Transverse colon (tissue), 4 donors: ENCODE results near the gene PRDM5. TPM values are rescaled to one million over a fixed set of nuclear protein-coding genes. Genes with fewer than 3 reads are reported as not detected.

Experiments
- DNase-seq: peaks from one replicate; pipeline ENCODE4 v3.0.0-alpha.2; 2019
- H3K27ac ChIP-seq, 4 donors: fragments of 200-600 bp; sonication (generic); 2 replicates each; pipeline ENCODE4 v1.5.1; 2016 to 2018; ENCODE audit warnings: inconsistent platforms in 4 of 4
- H3K27me3 ChIP-seq: fragments of 200-600 bp; sonication (generic); 2 replicates; pipeline ENCODE4 v1.5.1; 2017; ENCODE audit warnings: inconsistent platforms
- H3K36me3 ChIP-seq, 4 donors: fragments of 200-600 bp; sonication (generic); 2 replicates each; pipeline ENCODE4 v1.5.1; 2017 to 2019; ENCODE audit warnings: inconsistent platforms in 4 of 4
- H3K4me1 ChIP-seq, 4 donors: fragments of 200-600 bp; sonication (generic); 2 replicates each; pipeline ENCODE4 v1.5.1; 2017 to 2020; ENCODE audit warnings: inconsistent platforms in 4 of 4
- H3K4me3 ChIP-seq, 4 donors: fragments of 200-600 bp; sonication (generic); 1 replicate in 1 of 4; 2 replicates in 3 of 4; pipeline versions ENCODE4 v1.5.1 to v1.6.1; 2017 to 2019; ENCODE audit warnings: inconsistent platforms in 4 of 4
- H3K9me3 ChIP-seq, 2 donors: fragments of 200-600 bp; sonication (generic); 2 replicates each; pipeline ENCODE4 v1.5.1; 2017 to 2019; ENCODE audit warnings: inconsistent platforms in 2 of 2
- CTCF ChIP-seq, 5 experiments: fragments of 200-600 bp in 3 of 5; fragments of 450-650 bp in 2 of 5; sonication (generic) in 3 of 5; IDR thresholded peaks; 1 replicate in 2 of 5; 2 replicates in 3 of 5; pipeline ENCODE4 v1.5.1; 2016 to 2017; ENCODE audit warnings: antibody characterized with exemption in 5 of 5, inconsistent platforms in 3 of 5, mild to moderate bottlenecking in 2 of 5, moderate library complexity in 1 of 5
- EP300 ChIP-seq: sonication (generic); formaldehyde crosslinking; IDR thresholded peaks from one replicate; pipeline ENCODE4 v1.6.1; 2017; ENCODE audit warnings: antibody characterized with exemption, low read depth
- POLR2A ChIP-seq: fragments of 450-650 bp; IDR thresholded peaks from one replicate; pipeline ENCODE4 v1.6.1; 2016; ENCODE audit warnings: antibody characterized with exemption, mild to moderate bottlenecking, moderate library complexity
- POLR2AphosphoS5 ChIP-seq, 3 donors: sonication (generic); formaldehyde crosslinking; IDR thresholded peaks; one replicate each; pipeline ENCODE4 v1.6.1; 2016; ENCODE audit warnings: antibody characterized with exemption in 3 of 3
- WGBS, 2 donors: methylation state at CpG; one replicate each; pipeline ENCODE4 v1.1.5; 2018; ENCODE audit warnings: low coverage in 1 of 2; 5-methylcytosine and 5-hydroxymethylcytosine counted together
- in situ Hi-C, 4 donors: fragments of 200-750 bp; cut with MboI; loops; one replicate each; pipeline versions ENCODE4 v1.15.0 to v1.15.1; 2017; ENCODE audit warnings: low sequenced_read_pairs in 3 of 4, low pct_ligation_motif_present in 1 of 4, low pct_unique_long_range_greater_than_20kb in 1 of 4
- intact Hi-C: fragments of 100-400 bp; cut with DNase I; formaldehyde crosslinking; loops from one replicate; pipeline ENCODE4 v1.15.1; 2023; ENCODE audit warnings: low total_unique reads
- total RNA-seq, 4 donors: library from RNA; depleted of rRNA; stranded (reverse); fragments of >200 nt; gene quantifications; one replicate each; pipeline ENCODE4 v1.1.0, GENCODE V29; 2016

PRDM5 gene
- total RNA-seq, 4 donors from 2014 or later, result 3.8 to 7.9 (median 6.9) TPM

GRCh38 chr4:120718979-120719566 lies 203.5 kb downstream of the PRDM5 start:
- no peaks in the 10 kb centered on the region for H3K27me3 ChIP-seq
- no peak overlapping the region for H3K27ac ChIP-seq
- WGBS, 2 donors, result 17 to 18% methylated on average over 5 of the region's 5 CpGs
- no peaks in the 10 kb centered on the region for H3K9me3 ChIP-seq
- in situ Hi-C loops, result loop anchor here in 2 of 4 donors (25.0 kb wide), 1 partner anchor 368 kb away; no protein-coding TSS in a partner anchor
- intact Hi-C loops, result no loop called here
- peak; percentile 45 to 55 (median 48) for TF ChIP-seq CTCF (IDR thresholded peaks at IDR 0.05)
- TF ChIP-seq POLR2A, result no peak
- no peak for TF ChIP-seq POLR2AphosphoS5 (IDR thresholded peaks at IDR 0.05)
- no peak for TF ChIP-seq EP300
- peaks cover 0 to 3% (median 0%) of the 10 kb centered on the region in 4 donors for H3K4me1 ChIP-seq
- no peak overlapping the region for H3K4me3 ChIP-seq
- H3K36me3 ChIP-seq, result no peaks in the 10 kb centered on the region
- DNase-seq, result peak; percentile 35

GRCh38 chr4:120716346-120716745 lies 206.2 kb downstream of the PRDM5 start:
- peaks cover 0 to 3% (median 0%) of the 10 kb centered on the region in 4 donors for H3K4me1 ChIP-seq
- no peak overlapping the region for H3K27ac ChIP-seq
- no peak for DNase-seq
- no peak overlapping the region for H3K4me3 ChIP-seq
- WGBS, 2 donors, result 67 to 75% methylated on average over 1 of the region's 1 CpG
- H3K36me3 ChIP-seq, result no peaks in the 10 kb centered on the region
- in situ Hi-C loops, result loop anchor here in 2 of 4 donors (25.0 kb wide), 1 partner anchor 371 kb away; no protein-coding TSS in a partner anchor
- no peaks in the 10 kb centered on the region for H3K9me3 ChIP-seq
- intact Hi-C loops, result no loop called here
- no peaks in the 10 kb centered on the region for H3K27me3 ChIP-seq
- TF ChIP-seq POLR2A, result no peak
- TF ChIP-seq EP300, result no peak
- no peak for TF ChIP-seq POLR2AphosphoS5 (IDR thresholded peaks at IDR 0.05)
- no peak for TF ChIP-seq CTCF (IDR thresholded peaks at IDR 0.05)

- no peaks in the 10 kb centered on the region for H3K9me3 ChIP-seq
- H3K4me3 ChIP-seq, result no peak overlapping the region
- no peak overlapping the region for H3K27ac ChIP-seq
- WGBS, 2 donors, result 66 to 68% methylated on average over 3 to 4 of the region's 4 CpGs
- H3K4me1 ChIP-seq, result peaks cover 0 to 3% (median 0%) of the 10 kb centered on the region in 4 donors
- in situ Hi-C loops (loop anchor here in 2 of 4 donors (25.0 kb wide), 1 partner anchor 373 kb away; no protein-coding TSS in a partner anchor), intact Hi-C loops (no loop called here)
- no peak for DNase-seq
- H3K27me3 ChIP-seq, result no peaks in the 10 kb centered on the region
- H3K36me3 ChIP-seq, result no peaks in the 10 kb centered on the region
- TF ChIP-seq EP300 (no peak), POLR2AphosphoS5 (IDR thresholded peaks at IDR 0.05) (no peak), CTCF (IDR thresholded peaks at IDR 0.05) (no peak), POLR2A (no peak)
These were observed 208.0 kb downstream of the PRDM5 start for GRCh38 chr4:120714417-120715010.

- H3K27ac ChIP-seq, result no peak overlapping the region
- no peaks in the 10 kb centered on the region for H3K36me3 ChIP-seq
- H3K27me3 ChIP-seq, result no peaks in the 10 kb centered on the region
- no peaks in the 10 kb centered on the region for H3K9me3 ChIP-seq
- DNase-seq, result no peak
- no peaks in the 10 kb centered on the region for H3K4me1 ChIP-seq
- intact Hi-C loops (no loop called here), in situ Hi-C loops (loop anchor here in 2 of 4 donors (25.0 kb wide), 1 partner anchor 377 kb away; no protein-coding TSS in a partner anchor)
- TF ChIP-seq CTCF (IDR thresholded peaks at IDR 0.05), result no peak
- TF ChIP-seq POLR2AphosphoS5 (IDR thresholded peaks at IDR 0.05), result no peak
- TF ChIP-seq POLR2A, result no peak
- no peak for TF ChIP-seq EP300
- 71 to 73% methylated on average over 3 of the region's 3 CpGs for WGBS, 2 donors
- no peak overlapping the region for H3K4me3 ChIP-seq
These were observed 212.5 kb downstream of the PRDM5 start for GRCh38 chr4:120709991-120710390.
